Endothelial cell (in vitro differentiated cells): Measurements from ENCODE around the gene MUC12. TPM values are rescaled to one million over a fixed set of nuclear protein-coding genes. Genes with fewer than 3 reads are reported as not detected.

Source experiments
- DNase-seq: peaks from one replicate; pipeline ENCODE4 v3.0.0; 2021; ENCODE audit warnings: low spot score
- H3K27ac Mint-ChIP-seq: one replicate; pipeline ENCODE4 v1.8.0; 2021; ENCODE audit warnings: mixed read lengths, inconsistent platforms; ENCODE audit not compliant: unreplicated experiment
- H3K27me3 Mint-ChIP-seq: one replicate; pipeline ENCODE4 v1.8.0; 2021; ENCODE audit warnings: mild to moderate bottlenecking, moderate library complexity, mixed read lengths, inconsistent platforms; ENCODE audit not compliant: unreplicated experiment
- H3K36me3 Mint-ChIP-seq: one replicate; pipeline ENCODE4 v1.8.0; 2021; ENCODE audit warnings: mild to moderate bottlenecking, low read depth, mixed read lengths, inconsistent platforms; ENCODE audit not compliant: unreplicated experiment
- H3K4me1 Mint-ChIP-seq: one replicate; pipeline ENCODE4 v1.8.0; 2021; ENCODE audit warnings: mild to moderate bottlenecking, mixed read lengths, inconsistent platforms; ENCODE audit not compliant: unreplicated experiment
- H3K4me3 Mint-ChIP-seq: one replicate; pipeline ENCODE4 v1.8.0; 2021; ENCODE audit warnings: mild to moderate bottlenecking, mixed read lengths, inconsistent platforms; ENCODE audit not compliant: unreplicated experiment
- H3K9me3 Mint-ChIP-seq: one replicate; pipeline ENCODE4 v1.8.0; 2021; ENCODE audit warnings: mixed read lengths, inconsistent platforms; ENCODE audit not compliant: unreplicated experiment
- CTCF ChIP-seq: fragments of 200-600 bp; sonication (generic); IDR thresholded peaks from one replicate; pipeline ENCODE4 v1.5.0; 2021; ENCODE audit warnings: antibody characterized with exemption; ENCODE audit not compliant: unreplicated experiment
- total RNA-seq: library from RNA; stranded (reverse); fragmentation: NEBNext Ultra II Directional; extraction: Animal tissue kit (Norgen Biotek cat#: 25700); gene quantifications from one replicate; pipeline ENCODE4 v1.2.1, GENCODE V29; 2021; ENCODE audit not compliant: unreplicated experiment

MUC12 gene
- total RNA-seq, 1 donor from 2014 or later: 1.3 TPM

GRCh38 chr7:100968650-100969049 lies 715 bp upstream of the MUC12 start:
- H3K4me1 Mint-ChIP-seq: peaks cover 15% of the 10 kb centered on the region
- H3K4me3 Mint-ChIP-seq: no peak overlapping the region
- peaks cover 5% of the 10 kb centered on the region for H3K36me3 Mint-ChIP-seq
- no peaks in the 10 kb centered on the region for H3K9me3 Mint-ChIP-seq
- DNase-seq: no peak
- H3K27me3 Mint-ChIP-seq: peaks cover 30% of the 10 kb centered on the region
- no peak overlapping the region for H3K27ac Mint-ChIP-seq
- no peak for TF ChIP-seq CTCF

GRCh38 chr7:100971111-100972001 lies 2.0 kb downstream of the MUC12 start:
- Mint-ChIP-seq H3K27ac (no peak overlapping the region), H3K9me3 (no peaks in the 10 kb centered on the region), H3K4me1 (peaks cover 9% of the 10 kb centered on the region), H3K27me3 (peaks cover 19% of the 10 kb centered on the region), H3K36me3 (peaks cover 5% of the 10 kb centered on the region), H3K4me3 (no peak overlapping the region)
- TF ChIP-seq CTCF: no peak
- no peak for DNase-seq

- H3K27me3 Mint-ChIP-seq: peaks cover 19% of the 10 kb centered on the region
- peaks cover 5% of the 10 kb centered on the region for H3K36me3 Mint-ChIP-seq
- no peak for TF ChIP-seq CTCF
- H3K9me3 Mint-ChIP-seq: no peaks in the 10 kb centered on the region
- H3K4me3 Mint-ChIP-seq: no peak overlapping the region
- H3K4me1 Mint-ChIP-seq: peaks cover 9% of the 10 kb centered on the region
- H3K27ac Mint-ChIP-seq: no peak overlapping the region
- no peak for DNase-seq
Measured at GRCh38 chr7:100972002-100972347, 2.6 kb downstream of the MUC12 start.

- no peaks in the 10 kb centered on the region for H3K36me3 Mint-ChIP-seq
- no peak overlapping the region for H3K27ac Mint-ChIP-seq
- no peak for TF ChIP-seq CTCF
- peaks cover 7% of the 10 kb centered on the region for H3K27me3 Mint-ChIP-seq
- H3K4me1 Mint-ChIP-seq: peaks cover 2% of the 10 kb centered on the region
- H3K9me3 Mint-ChIP-seq: no peaks in the 10 kb centered on the region
- no peak overlapping the region for H3K4me3 Mint-ChIP-seq
- DNase-seq: no peak
Measured at GRCh38 chr7:100974021-100974420, 4.7 kb downstream of the MUC12 start.

- no peak for DNase-seq
- H3K27ac Mint-ChIP-seq: no peak overlapping the region
- H3K9me3 Mint-ChIP-seq: no peaks in the 10 kb centered on the region
- no peak for TF ChIP-seq CTCF
- H3K27me3 Mint-ChIP-seq: peaks cover 3% of the 10 kb centered on the region
- peaks cover 2% of the 10 kb centered on the region for H3K4me1 Mint-ChIP-seq
- H3K36me3 Mint-ChIP-seq: no peaks in the 10 kb centered on the region
- H3K4me3 Mint-ChIP-seq: no peak overlapping the region
Measured at GRCh38 chr7:100975371-100975821, 6.0 kb downstream of the MUC12 start.
